ENCODE measurements around the gene ATE1. TPM values are rescaled to one million over a fixed set of nuclear protein-coding genes. Genes with fewer than 3 reads are reported as not detected.

Gene ATE1
- total and polyA plus RNA-seq, 11 donors, result 15.2 to 50.1 (median 39.9) TPM

- no peak for ATAC-seq
- Histone ChIP-seq H3K27ac (no peak overlapping the region), H3K36me3 (peaks cover 0 to 46% (median 24%) of the 10 kb centered on the region in 9 donors), H3K27me3 (no peaks in the 10 kb centered on the region), H3K4me1 (peaks cover 0 to 4% (median 0%) of the 10 kb centered on the region in 12 donors), H3K9me3 (peaks cover 0 to 9% (median 0%) of the 10 kb centered on the region in 12 donors), H3K4me3 (no peak overlapping the region)
- TF ChIP-seq CTCF (IDR thresholded peaks at IDR 0.05), result no peak
- TF ChIP-seq POLR2A (IDR thresholded peaks at IDR 0.05), result no peak
- DNase-seq, result no peak
- whole genome bisulfite sequencing, 4 donors, result 95 to 99% (median 96%) methylated on average over 3 of the region's 3 CpGs
- intact Hi-C loops (cut with DNase I), result no loop called here
These were observed 82.6 kb downstream of the ATE1 start for GRCh38 chr10:121845044-121845784.

DNA sequence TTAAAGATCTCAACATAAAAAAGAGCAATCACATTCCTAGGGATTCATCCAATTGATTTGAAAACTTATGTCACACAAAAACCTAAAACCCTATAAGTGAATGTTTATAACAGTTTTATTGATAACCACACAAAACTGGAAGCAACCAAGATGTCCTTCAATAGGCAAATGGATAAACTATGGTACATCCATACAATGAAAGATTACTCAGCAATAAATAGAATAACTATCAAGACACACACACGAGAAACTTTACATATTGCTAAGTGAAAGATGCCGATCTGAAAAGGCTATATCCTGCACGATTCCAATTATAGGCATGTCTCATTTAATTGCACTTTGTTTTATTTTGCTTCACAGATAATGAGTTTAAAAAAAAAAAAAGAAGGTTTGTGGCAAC is 83.3 kb downstream of the ATE1 start:
- Histone ChIP-seq H3K27me3 (no peaks in the 10 kb centered on the region), H3K4me1 (peaks cover 0 to 4% (median 0%) of the 10 kb centered on the region in 12 donors), H3K4me3 (no peak overlapping the region), H3K36me3 (peaks cover 0 to 46% (median 21%) of the 10 kb centered on the region in 9 donors), H3K27ac (no peak overlapping the region), H3K9me3 (peaks cover 0 to 9% (median 0%) of the 10 kb centered on the region in 12 donors)
- intact Hi-C loops (cut with DNase I), result no loop called here
- DNase-seq (no peak), ATAC-seq (no peak)
- 65 to 81% (median 78%) methylated on average over 3 of the region's 3 CpGs for WGBS, 4 donors
- TF ChIP-seq CTCF (IDR thresholded peaks at IDR 0.05), result no peak
- no peak for TF ChIP-seq POLR2A (IDR thresholded peaks at IDR 0.05)

GRCh38 chr10:121843379-121843778 is 84.5 kb downstream of the ATE1 start:
- TF ChIP-seq POLR2A (IDR thresholded peaks at IDR 0.05) (no peak), CTCF (IDR thresholded peaks at IDR 0.05) (no peak)
- no peak for ATAC-seq
- DNase-seq, result no peak

GRCh38 chr10:121841862-121842261 is 86.0 kb downstream of the ATE1 start:
- intact Hi-C loops (cut with DNase I), result no loop called here
- Histone ChIP-seq H3K36me3 (peaks cover 0 to 26% (median 11%) of the 10 kb centered on the region in 9 donors), H3K9me3 (peaks cover 0 to 9% (median 0%) of the 10 kb centered on the region in 12 donors), H3K4me1 (peaks cover 0 to 4% (median 0%) of the 10 kb centered on the region in 12 donors), H3K27ac (no peak overlapping the region), H3K27me3 (no peaks in the 10 kb centered on the region), H3K4me3 (no peak overlapping the region)
- DNase-seq (no peak), ATAC-seq (no peak)
- TF ChIP-seq POLR2A (IDR thresholded peaks at IDR 0.05) (no peak), CTCF (IDR thresholded peaks at IDR 0.05) (no peak)

More at GRCh38 chr10:121843379-121843778, 84.5 kb downstream of the ATE1 start:
- H3K27ac ChIP-seq, result no peak overlapping the region
- peaks cover 0 to 4% (median 0%) of the 10 kb centered on the region in 12 donors for H3K4me1 ChIP-seq
- 97 to 100% (median 99%) methylated on average over 2 of the region's 2 CpGs for WGBS, 4 donors
- H3K9me3 ChIP-seq, result peaks cover 0 to 9% (median 0%) of the 10 kb centered on the region in 12 donors
- H3K27me3 ChIP-seq, result no peaks in the 10 kb centered on the region
- H3K36me3 ChIP-seq, result peaks cover 0 to 37% (median 12%) of the 10 kb centered on the region in 9 donors
- H3K4me3 ChIP-seq, result no peak overlapping the region
- intact Hi-C loops (cut with DNase I), result no loop called here

Measured in heart left ventricle (tissue), 16 donors.